K562 (cell line): ENCODE data around the gene VWA3B. TPM values are rescaled to one million over a fixed set of nuclear protein-coding genes. Genes with fewer than 3 reads are reported as not detected.
A peak's percentile ranks its signal among the peaks of the same experiment; 100 is the strongest.

Source experiments
- ATAC-seq: fragments of 200-7000 bp; cut with Tn5 transposase; 3 replicates; pipeline ENCODE4 v1.9.1; 2020; ENCODE audit warnings: moderate library complexity
- BruUV-seq: library from RNA; stranded (reverse); fragments of 400-500 nt; replicated peaks from 2 replicates; lab custom pipeline; 2021; lab: Mats Ljungman, UMichigan
- CTCF ChIA-PET: fragments of 300-600 bp; formaldehyde crosslinking; extraction: SDS; loops from one replicate; lab custom pipeline; 2021; ENCODE audit warnings: low intra/inter-chr PET ratio; lab: Yijun Ruan, JAX
- POLR2A ChIA-PET: fragments of 300-600, 350-650 bp; sonication (Branson Sonifier 250); formaldehyde crosslinking; extraction: SDS; loops from one replicate; lab custom pipeline; 2021; ENCODE audit warnings: antibody characterized with exemption, inconsistent platforms; lab: Yijun Ruan, JAX
- DNase-seq, 4 experiments: peaks; one replicate each; pipeline versions ENCODE4 v3.0.0 to v3.0.0-alpha.2; 2011 to 2018; ENCODE audit warnings: low spot score in 3 of 4, mixed read lengths in 3 of 4; ENCODE audit errors: extremely low read depth in 1 of 4
- FAIRE-seq: peaks from 2 replicates; lab custom pipeline; 2011; peaks lifted over from hg19 to GRCh38; lab: Jason Lieb, UNC
- H2AFZ ChIP-seq: 2 replicates; pipeline ENCODE4 v1.6.0; 2011; ENCODE audit warnings: low read depth, low read length, control low read depth, inconsistent platforms
- H3K27ac ChIP-seq: fragments of 200-600 bp; 3 replicates; pipeline ENCODE4 v1.8.0; 2011; ENCODE audit warnings: low read depth, mild to moderate bottlenecking, control low read depth, inconsistent platforms, low read length, moderate library complexity, mixed read lengths; ENCODE audit errors: extremely low read depth
- H3K27me3 ChIP-seq, 2 experiments: fragments of 300-600 bp in 1 of 2; 2 replicates in 1 of 2; 3 replicates in 1 of 2; pipeline versions ENCODE4 v1.6.0 to v1.8.0; 2011; ENCODE audit warnings: inconsistent platforms in 2 of 2, low read length in 2 of 2, mild to moderate bottlenecking in 1 of 2, mixed read lengths in 1 of 2, moderate library complexity in 1 of 2; ENCODE audit not compliant: control insufficient read depth in 2 of 2, insufficient read depth in 2 of 2
- H3K36me3 ChIP-seq: fragments of 300-600 bp; 3 replicates; pipeline ENCODE4 v1.8.0; 2011; ENCODE audit warnings: mild to moderate bottlenecking, low read length, inconsistent platforms; ENCODE audit not compliant: control insufficient read depth, insufficient read depth
- H3K4me1 ChIP-seq, 2 experiments: fragments of 200-600 bp in 1 of 2; replicated peaks in 1 of 2; 2 replicates in 1 of 2; 3 replicates in 1 of 2; pipeline versions ENCODE4 v1.5.1 to v1.8.0; 2011; ENCODE audit warnings: inconsistent platforms in 2 of 2, low read length in 2 of 2, mild to moderate bottlenecking in 1 of 2, mixed read lengths in 1 of 2, moderate library complexity in 1 of 2; ENCODE audit not compliant: control insufficient read depth in 2 of 2, insufficient read depth in 2 of 2
- H3K4me2 ChIP-seq: 2 replicates; pipeline ENCODE4 v1.6.1; 2011; ENCODE audit warnings: low read length, control low read depth, inconsistent platforms, mixed read lengths; ENCODE audit not compliant: insufficient read depth
- H3K4me3 ChIP-seq: fragments of 200-600 bp; sonication (generic), shearing (Covaris generic); 2 replicates; pipeline ENCODE4 v1.5.1; 2016; ENCODE audit warnings: control low read depth, inconsistent platforms
- H3K79me2 ChIP-seq: fragments of 200-600 bp; 3 replicates; pipeline ENCODE4 v1.8.0; 2011; ENCODE audit warnings: low read length, inconsistent platforms; ENCODE audit not compliant: control insufficient read depth, insufficient read depth
- H3K9ac ChIP-seq, 2 experiments: 2 replicates each; pipeline versions ENCODE4 v1.6.0 to v1.6.1; 2011; ENCODE audit warnings: low read depth in 2 of 2, low read length in 2 of 2, control low read depth in 1 of 2, inconsistent platforms in 1 of 2, mild to moderate bottlenecking in 1 of 2, mixed read lengths in 1 of 2; ENCODE audit not compliant: insufficient read depth in 1 of 2
- H3K9me1 ChIP-seq: one replicate; pipeline ENCODE4 v1.6.0; 2011; ENCODE audit warnings: inconsistent platforms, mild to moderate bottlenecking, low read length, moderate library complexity; ENCODE audit not compliant: control insufficient read depth, insufficient read depth
- H3K9me3 ChIP-seq: replicated peaks from 2 replicates; pipeline ENCODE4 v1.5.1; 2011; ENCODE audit warnings: low read depth, low read length, inconsistent platforms; ENCODE audit not compliant: control insufficient read depth, insufficient read depth
- H4K20me1 ChIP-seq: replicated peaks from 2 replicates; pipeline ENCODE4 v1.6.1; 2011; ENCODE audit warnings: low read length, inconsistent platforms, mixed read lengths; ENCODE audit not compliant: control insufficient read depth, insufficient read depth
- ATF1 ChIP-seq, 2 experiments: fragments of 450-650 bp in 1 of 2; IDR thresholded peaks; 2 replicates each; pipeline ENCODE4 v1.6.1; 2016; ENCODE audit warnings: missing compliant biosample characterization in 1 of 2, missing genetic modification characterization in 1 of 2
- EWSR1 ChIP-seq: fragments of 450-650 bp; IDR thresholded peaks from 2 replicates; pipeline ENCODE4 v1.6.1; 2018; ENCODE audit warnings: borderline replicate concordance, mild to moderate bottlenecking, low read depth, moderate library complexity; ENCODE audit not compliant: partially characterized antibody
- FUS ChIP-seq: fragments of 200-400 bp; formaldehyde crosslinking; optimal IDR thresholded peaks from 2 replicates; pipeline ENCODE3; 2017; ENCODE audit warnings: low read depth, low read length
- KAT2B ChIP-seq: IDR thresholded peaks from one replicate; pipeline ENCODE4 v1.6.1; 2012; ENCODE audit warnings: low read depth, mild to moderate bottlenecking, control low read depth, inconsistent platforms, low read length, moderate library complexity
- PHB ChIP-seq: fragments of 250-450 bp; sonication (Bioruptor Pico); IDR thresholded peaks from 2 replicates; pipeline ENCODE4 v1.5.0; 2021
- ZNF436 ChIP-seq: fragments of 250-450, 450-650 bp; sonication (Bioruptor Pico); formaldehyde crosslinking; IDR thresholded peaks from 2 replicates; pipeline ENCODE4 v1.7.0; 2020; ENCODE audit warnings: mild to moderate bottlenecking
- WGBS: fragments of 100-300 bp; shearing (Covaris generic); methylation state at CpG from one replicate; pipeline ENCODE4 v1.1.6; 2016; ENCODE audit warnings: low coverage, mixed read lengths; ENCODE audit not compliant: insufficient coverage; ENCODE audit errors: missing lambda C conversion rate; 5-methylcytosine and 5-hydroxymethylcytosine counted together
- in situ Hi-C: fragments of 300-500 bp; cut with MboI; formaldehyde crosslinking; loops from 4 replicates; pipeline ENCODE4 v1.15.0; 2018; ENCODE audit warnings: inconsistent platforms, mixed read lengths
- intact Hi-C: fragments of 100-400 bp; cut with micrococcal nuclease; formaldehyde crosslinking; loops from 2 replicates; pipeline ENCODE4 v1.14.2; 2022
- polyA plus RNA-seq, 8 experiments: library from polyadenylated mRNA; depleted of rRNA in 4 of 8; stranded (reverse) in 5 of 8; unstranded in 3 of 8; fragments of >200 nt; fragmentation: Nextera tagmentation in 2 of 8; fragmentation: Illumina TruSeq in 1 of 8; extraction: Ambion mirVana in 2 of 8; extraction: Trizol in 1 of 8; gene quantifications; 2 replicates each; pipeline versions ENCODE4 v1.2.1 to v1.2.3, GENCODE V29; 2011 to 2014; ENCODE audit warnings: inconsistent platforms in 1 of 8, missing spikeins in 1 of 8
- total RNA-seq, 7 experiments: library from RNA; depleted of rRNA in 6 of 7; stranded (reverse); fragments of >200 nt in 6 of 7; fragmentation: Illumina TruSeq in 2 of 7; extraction: Trizol in 2 of 7; gene quantifications; 2 replicates each; pipeline versions ENCODE4 v1.2.1 to v1.2.3, GENCODE V29; 2011 to 2021; ENCODE audit warnings: low replicate concordance in 1 of 7
- TF ChIP-seq, protein P1 (sequence below): fragments of 250-450 bp; sonication (Bioruptor Pico); IDR thresholded peaks from 2 replicates; pipeline ENCODE4 v1.5.0; 2021
- TF ChIP-seq, protein P2 (sequence below), 3 experiments: IDR thresholded peaks in 2 of 3; conservative IDR thresholded peaks in 1 of 3; 2 replicates each; pipeline ENCODE4 v1.5.1; 2011 to 2012; ENCODE audit warnings: low read length in 3 of 3, mild to moderate bottlenecking in 3 of 3, control low read depth in 2 of 3, improper control_type of control experiment in 1 of 3, inconsistent platforms in 1 of 3, low read depth in 1 of 3, mixed read lengths in 1 of 3, moderate library complexity in 1 of 3; ENCODE audit not compliant: insufficient read depth in 2 of 3

VWA3B gene
- total and polyA plus RNA-seq, 9 of the 15 experiments (the other 6 are each of a cell fraction or from before 2014, with no cell fraction given): not detected

DNA sequence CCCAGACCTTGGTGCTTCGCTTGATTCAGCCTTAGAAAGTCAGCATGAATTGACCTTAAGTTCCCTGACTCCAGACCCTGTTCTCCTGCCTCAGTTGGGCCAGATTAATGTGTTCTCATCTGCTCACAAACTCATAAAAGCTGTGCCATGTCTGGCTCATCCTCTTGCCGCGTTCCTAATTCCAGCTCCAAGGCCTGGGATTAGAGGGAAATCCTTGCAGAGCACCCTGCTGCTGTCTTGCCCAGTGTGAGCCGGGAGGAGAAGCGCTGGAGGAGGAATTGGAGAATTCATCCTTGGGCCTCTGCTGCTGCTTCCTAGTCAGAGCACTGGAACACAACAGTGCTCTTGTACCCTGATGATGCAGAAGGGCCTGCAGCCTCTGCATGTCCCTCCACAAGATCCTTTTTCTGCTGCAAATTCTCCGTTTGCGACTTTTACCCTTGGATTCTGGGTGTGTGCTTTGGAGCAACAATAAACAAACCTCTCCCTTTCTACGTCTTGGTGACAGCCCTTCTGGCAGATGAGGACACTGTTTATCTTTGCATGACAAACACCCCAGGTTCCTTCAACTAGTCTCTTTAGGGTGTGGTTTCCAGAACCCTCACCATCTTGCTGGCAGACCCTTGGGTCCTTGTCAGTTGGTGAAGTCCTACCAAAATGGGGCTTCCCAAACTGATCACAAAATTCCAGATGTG lies 212.4 kb downstream of the VWA3B start:
- H3K9me1 ChIP-seq: no peaks in the 10 kb centered on the region
- TF ChIP-seq KAT2B: no peak
- CTCF ChIA-PET: no interaction called here
- POLR2A ChIA-PET: interaction anchor here (1.2 kb wide), 1 partner anchor 11 kb away, joined by 4 read pairs; no protein-coding TSS in a partner anchor
- ATAC-seq (no peak), FAIRE-seq (no peak), DNase-seq (no peak)
- no peaks in the 10 kb centered on the region for H3K36me3 ChIP-seq
- no peaks in the 10 kb centered on the region for H3K79me2 ChIP-seq
- WGBS: 2% methylated on average over 8 of the region's 8 CpGs
- intact Hi-C loops: loop anchor here (5.0 kb wide), 1 partner anchor 88 kb away; no protein-coding TSS in a partner anchor
- no peaks in the 10 kb centered on the region for H4K20me1 ChIP-seq
- peaks cover 16 to 33% of the 10 kb centered on the region in 2 experiments for H3K27me3 ChIP-seq
- H3K9me3 ChIP-seq: no peaks in the 10 kb centered on the region
- no TSS peak for BruUV-seq
- no peaks in the 10 kb centered on the region for H3K4me1 ChIP-seq
- no peak overlapping the region for H3K9ac ChIP-seq
- in situ Hi-C loops: no loop called here
- H3K4me2 ChIP-seq: no peak overlapping the region
- no peak overlapping the region for H2AFZ ChIP-seq
- H3K27ac ChIP-seq: no peak overlapping the region
- no peak overlapping the region for H3K4me3 ChIP-seq

GRCh38 chr2:98300141-98300874 lies 213.3 kb downstream of the VWA3B start:
- POLR2A ChIA-PET: interaction anchor here (0.6 kb wide), 1 partner anchor 112 kb away, joined by 3 read pairs; no protein-coding TSS in a partner anchor
- no peak overlapping the region for H3K9ac ChIP-seq
- no peaks in the 10 kb centered on the region for H3K9me1 ChIP-seq
- no TSS peak for BruUV-seq
- H3K27me3 ChIP-seq: peaks cover 9 to 33% of the 10 kb centered on the region in 2 experiments; a peak in 4 of 5 replicates
- H3K4me2 ChIP-seq: no peak overlapping the region
- ATAC-seq: peak; percentile 43; the same call in 1 of the 3 replicates
- FAIRE-seq: no peak
- TF ChIP-seq PHB (CRISPR knock-in tag) (no peak), ATF1 (CRISPR knock-in tag; IDR thresholded peaks at IDR 0.05) (no peak), ATF1 (tag; IDR thresholded peaks at IDR 0.05) (no peak), FUS (no peak), ZNF436 (CRISPR knock-in tag) (no peak), EWSR1 (no peak)
- TF ChIP-seq, protein P1, sequence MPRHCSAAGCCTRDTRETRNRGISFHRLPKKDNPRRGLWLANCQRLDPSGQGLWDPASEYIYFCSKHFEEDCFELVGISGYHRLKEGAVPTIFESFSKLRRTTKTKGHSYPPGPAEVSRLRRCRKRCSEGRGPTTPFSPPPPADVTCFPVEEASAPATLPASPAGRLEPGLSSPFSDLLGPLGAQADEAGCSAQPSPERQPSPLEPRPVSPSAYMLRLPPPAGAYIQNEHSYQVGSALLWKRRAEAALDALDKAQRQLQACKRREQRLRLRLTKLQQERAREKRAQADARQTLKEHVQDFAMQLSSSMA: no peak
- TF ChIP-seq, protein P2, sequence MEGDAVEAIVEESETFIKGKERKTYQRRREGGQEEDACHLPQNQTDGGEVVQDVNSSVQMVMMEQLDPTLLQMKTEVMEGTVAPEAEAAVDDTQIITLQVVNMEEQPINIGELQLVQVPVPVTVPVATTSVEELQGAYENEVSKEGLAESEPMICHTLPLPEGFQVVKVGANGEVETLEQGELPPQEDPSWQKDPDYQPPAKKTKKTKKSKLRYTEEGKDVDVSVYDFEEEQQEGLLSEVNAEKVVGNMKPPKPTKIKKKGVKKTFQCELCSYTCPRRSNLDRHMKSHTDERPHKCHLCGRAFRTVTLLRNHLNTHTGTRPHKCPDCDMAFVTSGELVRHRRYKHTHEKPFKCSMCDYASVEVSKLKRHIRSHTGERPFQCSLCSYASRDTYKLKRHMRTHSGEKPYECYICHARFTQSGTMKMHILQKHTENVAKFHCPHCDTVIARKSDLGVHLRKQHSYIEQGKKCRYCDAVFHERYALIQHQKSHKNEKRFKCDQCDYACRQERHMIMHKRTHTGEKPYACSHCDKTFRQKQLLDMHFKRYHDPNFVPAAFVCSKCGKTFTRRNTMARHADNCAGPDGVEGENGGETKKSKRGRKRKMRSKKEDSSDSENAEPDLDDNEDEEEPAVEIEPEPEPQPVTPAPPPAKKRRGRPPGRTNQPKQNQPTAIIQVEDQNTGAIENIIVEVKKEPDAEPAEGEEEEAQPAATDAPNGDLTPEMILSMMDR (IDR thresholded peaks at IDR 0.05 in 2 of 3, conservative IDR thresholded peaks at IDR 0.05 in 1 of 3; ENCODE audit: insufficient read depth in 2 of 3, low read depth in 1 of 3, low read length in 3 of 3): peak in 1 of 3 experiments; percentile 29; a peak in 1 of 6 replicates
- no peak overlapping the region for H3K4me3 ChIP-seq
- H3K27ac ChIP-seq: no peak overlapping the region
- H3K79me2 ChIP-seq: no peaks in the 10 kb centered on the region
- no peaks in the 10 kb centered on the region for H3K36me3 ChIP-seq
- DNase-seq: no peak
- under 1% methylated on average over 11 of the region's 12 CpGs for WGBS
- intact Hi-C loops (no loop called here), in situ Hi-C loops (no loop called here)
- CTCF ChIA-PET: no interaction called here
- H2AFZ ChIP-seq: no peak overlapping the region
- no peaks in the 10 kb centered on the region for H3K4me1 ChIP-seq
- no peaks in the 10 kb centered on the region for H3K9me3 ChIP-seq
- H4K20me1 ChIP-seq: no peaks in the 10 kb centered on the region
